HepG2 (cell line): ENCODE results near the gene ZNF747. TPM values are rescaled to one million over a fixed set of nuclear protein-coding genes. Genes with fewer than 3 reads are reported as not detected.

Experiments
- ATAC-seq: fragments of 200-7000 bp; cut with Tn5 transposase; 3 replicates; pipeline ENCODE4 v1.9.1; 2020; ENCODE audit warnings: mild to moderate bottlenecking, moderate library complexity
- BruUV-seq: library from RNA; stranded (reverse); fragments of 400-500 nt; replicated peaks from 2 replicates; lab custom pipeline; 2021; lab: Mats Ljungman, UMichigan
- CTCF ChIA-PET: fragments of 300-600 bp; formaldehyde crosslinking; extraction: SDS; loops from one replicate; lab custom pipeline; 2021; ENCODE audit warnings: low total read pairs, inconsistent platforms, low intra/inter-chr PET ratio; lab: Yijun Ruan, JAX
- POLR2A ChIA-PET: fragments of 350-600 bp; sonication (Branson Sonifier 250); formaldehyde crosslinking; loops from one replicate; lab custom pipeline; 2020; ENCODE audit warnings: antibody characterized with exemption, inconsistent platforms; lab: Yijun Ruan, JAX
- DNase-seq: peaks from one replicate; pipeline ENCODE4 v3.0.0-alpha.2; 2015; ENCODE audit warnings: low spot score
- FAIRE-seq: peaks from 3 replicates; lab custom pipeline; 2011; peaks lifted over from hg19 to GRCh38; lab: Jason Lieb, UNC
- H2AFZ ChIP-seq: one replicate; pipeline ENCODE4 v1.6.1; 2011; ENCODE audit warnings: low read length, inconsistent platforms
- H3K27ac ChIP-seq: fragments of 300-600 bp; 3 replicates; pipeline ENCODE4 v1.8.0; 2011; ENCODE audit warnings: mixed run types, mild to moderate bottlenecking, mixed read lengths, low read length, inconsistent platforms; ENCODE audit not compliant: insufficient read depth; ENCODE audit errors: extremely low read length
- H3K27me3 ChIP-seq, 2 experiments: fragments of 200-600 bp in 1 of 2; 2 replicates in 1 of 2; 3 replicates in 1 of 2; pipeline versions ENCODE4 v1.6.0 to v1.8.0; 2011; ENCODE audit warnings: low read length in 2 of 2, mild to moderate bottlenecking in 2 of 2, moderate library complexity in 2 of 2, inconsistent platforms in 1 of 2; ENCODE audit not compliant: insufficient read depth in 2 of 2, control insufficient read depth in 1 of 2
- H3K36me3 ChIP-seq, 2 experiments: fragments of 200-600 bp in 1 of 2; replicated peaks in 1 of 2; 2 replicates in 1 of 2; 3 replicates in 1 of 2; pipeline versions ENCODE4 v1.5.1 to v1.8.0; 2011; ENCODE audit warnings: low read length in 2 of 2, inconsistent platforms in 1 of 2; ENCODE audit not compliant: insufficient read depth in 2 of 2, control insufficient read depth in 1 of 2
- H3K4me1 ChIP-seq: 2 replicates; pipeline ENCODE4 v1.5.1; 2012; ENCODE audit warnings: low read length, inconsistent platforms; ENCODE audit not compliant: insufficient read depth
- H3K4me2 ChIP-seq: 2 replicates; pipeline ENCODE4 v1.6.0; 2011; ENCODE audit warnings: low read depth, low read length, inconsistent platforms
- H3K4me3 ChIP-seq, 3 experiments: fragments of 200-600 bp in 1 of 3; sonication (generic), shearing (Covaris generic) in 1 of 3; replicated peaks in 1 of 3; 2 replicates each; pipeline ENCODE4 v1.5.1; 2011 to 2016; ENCODE audit warnings: low read length in 3 of 3, inconsistent platforms in 2 of 3, low read depth in 2 of 3, mild to moderate bottlenecking in 2 of 3, control low read depth in 1 of 3, mixed read lengths in 1 of 3; ENCODE audit not compliant: insufficient read depth in 1 of 3
- H3K79me2 ChIP-seq: one replicate; pipeline ENCODE4 v1.6.1; 2011; ENCODE audit warnings: low read length, inconsistent platforms; ENCODE audit not compliant: insufficient read depth
- H3K9ac ChIP-seq: 2 replicates; pipeline ENCODE4 v1.6.0; 2011; ENCODE audit warnings: mild to moderate bottlenecking, low read depth, low read length, inconsistent platforms; ENCODE audit not compliant: insufficient read depth
- H3K9me3 ChIP-seq: 2 replicates; pipeline ENCODE4 v1.5.1; 2012; ENCODE audit warnings: mild to moderate bottlenecking, low read length
- H4K20me1 ChIP-seq: 2 replicates; pipeline ENCODE4 v1.6.0; 2011; ENCODE audit warnings: inconsistent platforms, mild to moderate bottlenecking, low read length, moderate library complexity; ENCODE audit not compliant: insufficient read depth
- DPF2 ChIP-seq: sonication (generic); formaldehyde crosslinking; IDR thresholded peaks from 2 replicates; pipeline ENCODE4 v1.4.0; 2020; ENCODE audit warnings: mild to moderate bottlenecking, low read depth, missing genetic modification reagents, borderline replicate concordance
- MEIS2 ChIP-seq: sonication (generic); formaldehyde crosslinking; IDR thresholded peaks from 2 replicates; pipeline ENCODE4 v1.9.0; 2021; ENCODE audit warnings: mild to moderate bottlenecking, missing genetic modification reagents
- MTF2 ChIP-seq: sonication (generic); formaldehyde crosslinking; IDR thresholded peaks from 2 replicates; pipeline ENCODE4 v1.5.0; 2020; ENCODE audit warnings: missing genetic modification reagents, borderline replicate concordance
- RBAK ChIP-seq: sonication (generic); formaldehyde crosslinking; IDR thresholded peaks from 2 replicates; pipeline ENCODE4 v1.5.1; 2020; ENCODE audit warnings: mild to moderate bottlenecking, missing genetic modification reagents
- SNAI1 ChIP-seq: sonication (generic); formaldehyde crosslinking; IDR thresholded peaks from 2 replicates; pipeline ENCODE4 v1.5.0; 2020; ENCODE audit warnings: mild to moderate bottlenecking, missing genetic modification reagents, borderline replicate concordance
- ZBTB38 ChIP-seq: sonication (generic); formaldehyde crosslinking; IDR thresholded peaks from 2 replicates; pipeline ENCODE4 v1.5.1; 2020; ENCODE audit warnings: mild to moderate bottlenecking, missing genetic modification reagents
- ZNF557 ChIP-seq: sonication (generic); formaldehyde crosslinking; IDR thresholded peaks from 2 replicates; pipeline ENCODE4 v1.4.0; 2020; ENCODE audit warnings: missing genetic modification reagents
- ZNF703 ChIP-seq: sonication (generic); formaldehyde crosslinking; IDR thresholded peaks from 2 replicates; pipeline ENCODE4 v1.5.1; 2020; ENCODE audit warnings: missing genetic modification reagents, mild to moderate bottlenecking, moderate library complexity, borderline replicate concordance
- ZNF775 ChIP-seq: sonication (generic); formaldehyde crosslinking; IDR thresholded peaks from 2 replicates; pipeline ENCODE4 v1.4.0; 2020; ENCODE audit warnings: missing genetic modification reagents, mild to moderate bottlenecking, moderate library complexity, borderline replicate concordance
- WGBS: methylation state at CpG from one replicate; pipeline ENCODE4 v1.1.6; 2017; ENCODE audit warnings: low lambda C conversion rate; 5-methylcytosine and 5-hydroxymethylcytosine counted together
- in situ Hi-C: cut with HindIII; loops from 2 replicates; pipeline ENCODE4 v1.10.0; 2017; ENCODE audit warnings: low pct_unique_long_range_greater_than_20kb; ENCODE audit not compliant: extremely low pct_ligation_motif_present
- intact Hi-C: fragments of 100-400 bp; cut with micrococcal nuclease; formaldehyde crosslinking; loops from one replicate; pipeline ENCODE4 v1.10.0; 2022; ENCODE audit not compliant: unreplicated experiment
- polyA plus RNA-seq, 8 experiments: library from polyadenylated mRNA; depleted of rRNA in 3 of 8; stranded (reverse) in 7 of 8; unstranded in 1 of 8; fragments of >200 nt; fragmentation: Illumina TruSeq in 4 of 8; extraction: Trizol in 4 of 8; gene quantifications; 2 replicates each; pipeline versions ENCODE4 v1.2.1 to v1.2.3, GENCODE V29; 2011 to 2016; ENCODE audit warnings: low read depth in 4 of 8, missing spikeins in 1 of 8, mixed read lengths in 1 of 8; ENCODE audit not compliant: insufficient read depth in 1 of 8
- total RNA-seq, 5 experiments: library from RNA; depleted of rRNA; stranded (reverse); fragments of >200 nt; fragmentation: Illumina TruSeq; extraction: Trizol; gene quantifications; 2 replicates each; pipeline ENCODE4 v1.2.3, GENCODE V29; 2016; ENCODE audit warnings: low read depth in 1 of 5
- TF ChIP-seq, protein P1 (sequence below): sonication (generic); formaldehyde crosslinking; IDR thresholded peaks from 2 replicates; pipeline ENCODE4 v1.5.0; 2020; ENCODE audit warnings: mild to moderate bottlenecking, missing genetic modification reagents, borderline replicate concordance
- TF ChIP-seq, protein P2 (sequence below): sonication (generic); formaldehyde crosslinking; IDR thresholded peaks from 2 replicates; pipeline ENCODE4 v1.8.1; 2022; ENCODE audit warnings: mild to moderate bottlenecking, missing genetic modification reagents
- TF ChIP-seq, protein P3 (sequence below), 2 experiments: sonication (generic) in 1 of 2; formaldehyde crosslinking in 1 of 2; IDR thresholded peaks; 2 replicates each; pipeline versions ENCODE4 v1.4.0 to v1.6.1; 2018 to 2020; ENCODE audit warnings: missing genetic modification reagents in 2 of 2, borderline replicate concordance in 1 of 2, low read depth in 1 of 2, mild to moderate bottlenecking in 1 of 2, missing biosample characterization in 1 of 2

Gene ZNF747
- total and polyA plus RNA-seq, 2 of the 13 experiments (the other 11 are each of a cell fraction or from before 2014, with no cell fraction given) = 7.2 to 10.2 TPM

DNA sequence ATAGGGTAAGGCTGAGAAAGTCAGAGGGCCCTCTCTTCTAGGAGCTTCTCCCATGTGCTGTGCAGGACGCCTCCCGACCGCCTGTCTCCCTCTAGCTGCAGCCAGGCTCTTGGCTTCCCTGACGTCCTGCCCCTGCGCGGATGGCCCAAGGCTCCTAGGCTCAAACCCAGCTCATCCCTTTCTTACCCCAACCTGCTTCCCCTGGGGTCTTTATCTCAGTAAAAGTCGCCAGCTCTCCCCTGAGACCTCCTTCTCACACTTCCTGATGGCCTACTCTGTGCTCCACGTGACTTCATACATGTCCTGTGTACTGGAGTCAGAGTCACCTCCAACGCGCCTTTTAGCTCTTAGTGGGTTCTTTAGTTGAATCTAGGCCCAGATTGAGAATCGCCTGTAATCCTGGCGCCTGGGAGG is 1.1 kb upstream of the ZNF747 start:
- FAIRE-seq (peak; percentile 8), ATAC-seq (peak; percentile 82), DNase-seq (peak; percentile 76)
- peaks cover 0 to 1% of the 10 kb centered on the region in 2 experiments; a peak in 1 of 5 replicates for H3K36me3 ChIP-seq
- H3K27ac ChIP-seq = peak overlapping the region; percentile 85
- no peaks in the 10 kb centered on the region for H3K9me3 ChIP-seq
- no peak overlapping the region for H2AFZ ChIP-seq
- H3K79me2 ChIP-seq = peaks cover 31% of the 10 kb centered on the region
- WGBS = 44% methylated on average over 12 of the region's 12 CpGs
- H4K20me1 ChIP-seq = no peaks in the 10 kb centered on the region
- intact Hi-C loops = loop anchor here (2.0 kb wide), 2 partner anchors 23 to 63 kb away; partner anchors contain the start of gene ZNF764
- H3K4me2 ChIP-seq = peak overlapping the region; percentile 95
- CTCF ChIA-PET = interaction anchor here (1.6 kb wide), 1 partner anchor 106 kb away, joined by 7 read pairs; the partner anchor contains the start of gene DCTPP1
- H3K27me3 ChIP-seq = no peaks in the 10 kb centered on the region; a peak in 1 of 5 replicates
- H3K4me1 ChIP-seq = peaks cover 68% of the 10 kb centered on the region
- POLR2A ChIA-PET = interaction anchor here (0.7 to 5.1 kb wide), 28 partner anchors 9 to 200 kb away, joined by 3 to 187 read pairs (median 7); partner anchors contain the start of genes CD2BP2, DCTPP1, FBRS and TBC1D10B
- in situ Hi-C loops = no loop called here
- BruUV-seq = no TSS peak
- H3K4me3 ChIP-seq = peak overlapping the region; percentile 75 to 93 (median 81)
- peak overlapping the region; percentile 89 for H3K9ac ChIP-seq
- TF ChIP-seq, protein P1, sequence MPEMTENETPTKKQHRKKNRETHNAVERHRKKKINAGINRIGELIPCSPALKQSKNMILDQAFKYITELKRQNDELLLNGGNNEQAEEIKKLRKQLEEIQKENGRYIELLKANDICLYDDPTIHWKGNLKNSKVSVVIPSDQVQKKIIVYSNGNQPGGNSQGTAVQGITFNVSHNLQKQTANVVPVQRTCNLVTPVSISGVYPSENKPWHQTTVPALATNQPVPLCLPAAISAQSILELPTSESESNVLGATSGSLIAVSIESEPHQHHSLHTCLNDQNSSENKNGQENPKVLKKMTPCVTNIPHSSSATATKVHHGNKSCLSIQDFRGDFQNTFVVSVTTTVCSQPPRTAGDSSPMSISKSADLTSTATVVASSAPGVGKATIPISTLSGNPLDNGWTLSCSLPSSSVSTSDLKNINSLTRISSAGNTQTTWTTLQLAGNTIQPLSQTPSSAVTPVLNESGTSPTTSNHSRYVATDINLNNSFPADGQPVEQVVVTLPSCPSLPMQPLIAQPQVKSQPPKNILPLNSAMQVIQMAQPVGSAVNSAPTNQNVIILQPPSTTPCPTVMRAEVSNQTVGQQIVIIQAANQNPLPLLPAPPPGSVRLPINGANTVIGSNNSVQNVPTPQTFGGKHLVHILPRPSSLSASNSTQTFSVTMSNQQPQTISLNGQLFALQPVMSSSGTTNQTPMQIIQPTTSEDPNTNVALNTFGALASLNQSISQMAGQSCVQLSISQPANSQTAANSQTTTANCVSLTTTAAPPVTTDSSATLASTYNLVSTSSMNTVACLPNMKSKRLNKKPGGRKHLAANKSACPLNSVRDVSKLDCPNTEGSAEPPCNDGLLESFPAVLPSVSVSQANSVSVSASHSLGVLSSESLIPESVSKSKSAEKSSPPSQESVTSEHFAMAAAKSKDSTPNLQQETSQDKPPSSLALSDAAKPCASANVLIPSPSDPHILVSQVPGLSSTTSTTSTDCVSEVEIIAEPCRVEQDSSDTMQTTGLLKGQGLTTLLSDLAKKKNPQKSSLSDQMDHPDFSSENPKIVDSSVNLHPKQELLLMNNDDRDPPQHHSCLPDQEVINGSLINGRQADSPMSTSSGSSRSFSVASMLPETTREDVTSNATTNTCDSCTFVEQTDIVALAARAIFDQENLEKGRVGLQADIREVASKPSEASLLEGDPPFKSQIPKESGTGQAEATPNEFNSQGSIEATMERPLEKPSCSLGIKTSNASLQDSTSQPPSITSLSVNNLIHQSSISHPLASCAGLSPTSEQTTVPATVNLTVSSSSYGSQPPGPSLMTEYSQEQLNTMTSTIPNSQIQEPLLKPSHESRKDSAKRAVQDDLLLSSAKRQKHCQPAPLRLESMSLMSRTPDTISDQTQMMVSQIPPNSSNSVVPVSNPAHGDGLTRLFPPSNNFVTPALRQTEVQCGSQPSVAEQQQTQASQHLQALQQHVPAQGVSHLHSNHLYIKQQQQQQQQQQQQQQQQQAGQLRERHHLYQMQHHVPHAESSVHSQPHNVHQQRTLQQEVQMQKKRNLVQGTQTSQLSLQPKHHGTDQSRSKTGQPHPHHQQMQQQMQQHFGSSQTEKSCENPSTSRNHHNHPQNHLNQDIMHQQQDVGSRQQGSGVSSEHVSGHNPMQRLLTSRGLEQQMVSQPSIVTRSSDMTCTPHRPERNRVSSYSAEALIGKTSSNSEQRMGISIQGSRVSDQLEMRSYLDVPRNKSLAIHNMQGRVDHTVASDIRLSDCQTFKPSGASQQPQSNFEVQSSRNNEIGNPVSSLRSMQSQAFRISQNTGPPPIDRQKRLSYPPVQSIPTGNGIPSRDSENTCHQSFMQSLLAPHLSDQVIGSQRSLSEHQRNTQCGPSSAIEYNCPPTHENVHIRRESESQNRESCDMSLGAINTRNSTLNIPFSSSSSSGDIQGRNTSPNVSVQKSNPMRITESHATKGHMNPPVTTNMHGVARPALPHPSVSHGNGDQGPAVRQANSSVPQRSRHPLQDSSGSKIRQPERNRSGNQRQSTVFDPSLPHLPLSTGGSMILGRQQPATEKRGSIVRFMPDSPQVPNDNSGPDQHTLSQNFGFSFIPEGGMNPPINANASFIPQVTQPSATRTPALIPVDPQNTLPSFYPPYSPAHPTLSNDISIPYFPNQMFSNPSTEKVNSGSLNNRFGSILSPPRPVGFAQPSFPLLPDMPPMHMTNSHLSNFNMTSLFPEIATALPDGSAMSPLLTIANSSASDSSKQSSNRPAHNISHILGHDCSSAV (CRISPR knock-in tag) = no peak
- peak; percentile 42; the same call in 1 of the 2 replicates for TF ChIP-seq MEIS2 (CRISPR knock-in tag)
- TF ChIP-seq, protein P2, sequence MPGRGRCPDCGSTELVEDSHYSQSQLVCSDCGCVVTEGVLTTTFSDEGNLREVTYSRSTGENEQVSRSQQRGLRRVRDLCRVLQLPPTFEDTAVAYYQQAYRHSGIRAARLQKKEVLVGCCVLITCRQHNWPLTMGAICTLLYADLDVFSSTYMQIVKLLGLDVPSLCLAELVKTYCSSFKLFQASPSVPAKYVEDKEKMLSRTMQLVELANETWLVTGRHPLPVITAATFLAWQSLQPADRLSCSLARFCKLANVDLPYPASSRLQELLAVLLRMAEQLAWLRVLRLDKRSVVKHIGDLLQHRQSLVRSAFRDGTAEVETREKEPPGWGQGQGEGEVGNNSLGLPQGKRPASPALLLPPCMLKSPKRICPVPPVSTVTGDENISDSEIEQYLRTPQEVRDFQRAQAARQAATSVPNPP (CRISPR knock-in tag) = no peak
- no peak for TF ChIP-seq RBAK (CRISPR knock-in tag)
- no peak for TF ChIP-seq ZNF703 (CRISPR knock-in tag)
- TF ChIP-seq, protein P3, sequence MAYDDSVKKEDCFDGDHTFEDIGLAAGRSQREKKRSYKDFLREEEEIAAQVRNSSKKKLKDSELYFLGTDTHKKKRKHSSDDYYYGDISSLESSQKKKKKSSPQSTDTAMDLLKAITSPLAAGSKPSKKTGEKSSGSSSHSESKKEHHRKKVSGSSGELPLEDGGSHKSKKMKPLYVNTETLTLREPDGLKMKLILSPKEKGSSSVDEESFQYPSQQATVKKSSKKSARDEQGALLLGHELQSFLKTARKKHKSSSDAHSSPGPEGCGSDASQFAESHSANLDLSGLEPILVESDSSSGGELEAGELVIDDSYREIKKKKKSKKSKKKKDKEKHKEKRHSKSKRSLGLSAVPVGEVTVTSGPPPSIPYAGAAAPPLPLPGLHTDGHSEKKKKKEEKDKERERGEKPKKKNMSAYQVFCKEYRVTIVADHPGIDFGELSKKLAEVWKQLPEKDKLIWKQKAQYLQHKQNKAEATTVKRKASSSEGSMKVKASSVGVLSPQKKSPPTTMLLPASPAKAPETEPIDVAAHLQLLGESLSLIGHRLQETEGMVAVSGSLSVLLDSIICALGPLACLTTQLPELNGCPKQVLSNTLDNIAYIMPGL (CRISPR knock-in tag; IDR thresholded peaks at IDR 0.05; ENCODE audit: borderline replicate concordance in 1 of 2, low read depth in 1 of 2) = peak; percentile 91; a peak in 3 of 4 replicates
- peak; percentile 100 for TF ChIP-seq ZBTB38
- no peak; the same call in 1 of the 2 replicates for TF ChIP-seq ZNF775 (CRISPR knock-in tag)
- no peak for TF ChIP-seq SNAI1 (CRISPR knock-in tag)
- TF ChIP-seq MTF2 (CRISPR knock-in tag) = no peak
- no peak for TF ChIP-seq DPF2 (CRISPR knock-in tag)
- no peak; the same call in 1 of the 2 replicates for TF ChIP-seq ZNF557 (CRISPR knock-in tag)
